Left lobe of liver (tissue), 2 donors: ENCODE data around the gene FAM24A. TPM values are rescaled to one million over a fixed set of nuclear protein-coding genes. Genes with fewer than 3 reads are reported as not detected.
A peak's percentile ranks its signal among the peaks of the same experiment; 100 is the strongest.
"Not testable (repeated sequence)": the region's sequence is repeated elsewhere in the genome, so short reads cannot be mapped to it uniquely, and the experiment has no call there.

Experiments used
- ATAC-seq: fragments of 200-7000 bp; cut with Tn5 transposase; one replicate; pipeline ENCODE4 v1.9.1; 2020; ENCODE audit warnings: mild to moderate bottlenecking, moderate library complexity
- DNase-seq: peaks from one replicate; pipeline ENCODE4 v3.0.0-alpha.2; 2020; ENCODE audit warnings: low spot score
- total RNA-seq: library from RNA; stranded (reverse); gene quantifications from one replicate; pipeline ENCODE4 v1.2.1, GENCODE V29; 2021
- donor health status: DM: no; HTN: no; CAD: no; lungs with moderate emphysema.
- donor health status: DM: no; HTN: yes; CAD: no.

Gene FAM24A
- total RNA-seq: not detected

DNA sequence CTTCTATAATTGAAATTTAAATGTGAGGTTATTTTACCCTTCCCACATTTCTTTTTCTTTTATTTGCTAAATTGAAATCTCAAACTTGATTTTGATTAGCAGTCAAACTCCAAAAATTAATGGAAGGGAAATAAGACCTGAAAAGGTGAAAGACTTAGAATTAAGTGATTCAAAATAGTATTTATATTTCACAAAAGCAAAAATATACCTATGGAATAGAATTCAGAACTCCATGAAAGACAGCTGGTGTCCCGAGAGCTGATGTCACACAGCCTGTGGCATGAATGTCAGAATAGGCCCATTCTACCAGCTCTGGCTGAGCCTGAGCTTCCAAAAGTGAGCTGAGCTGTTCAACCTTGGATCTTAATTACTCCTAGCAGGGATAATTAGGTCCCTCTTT lies at the start of gene FAM24A:
Gene FAM24A, plus strand, starts transcription at position 301 of the 400 bp plus-strand sequence. CDS start 1,025 bp downstream, outside the sequence.
- ATAC-seq (no peak), DNase-seq (no peak)

- DNase-seq: no peak
- ATAC-seq: no peak
Measured at GRCh38 chr10:122861711-122862161, 48.7 kb upstream of the FAM24A start.

DNA sequence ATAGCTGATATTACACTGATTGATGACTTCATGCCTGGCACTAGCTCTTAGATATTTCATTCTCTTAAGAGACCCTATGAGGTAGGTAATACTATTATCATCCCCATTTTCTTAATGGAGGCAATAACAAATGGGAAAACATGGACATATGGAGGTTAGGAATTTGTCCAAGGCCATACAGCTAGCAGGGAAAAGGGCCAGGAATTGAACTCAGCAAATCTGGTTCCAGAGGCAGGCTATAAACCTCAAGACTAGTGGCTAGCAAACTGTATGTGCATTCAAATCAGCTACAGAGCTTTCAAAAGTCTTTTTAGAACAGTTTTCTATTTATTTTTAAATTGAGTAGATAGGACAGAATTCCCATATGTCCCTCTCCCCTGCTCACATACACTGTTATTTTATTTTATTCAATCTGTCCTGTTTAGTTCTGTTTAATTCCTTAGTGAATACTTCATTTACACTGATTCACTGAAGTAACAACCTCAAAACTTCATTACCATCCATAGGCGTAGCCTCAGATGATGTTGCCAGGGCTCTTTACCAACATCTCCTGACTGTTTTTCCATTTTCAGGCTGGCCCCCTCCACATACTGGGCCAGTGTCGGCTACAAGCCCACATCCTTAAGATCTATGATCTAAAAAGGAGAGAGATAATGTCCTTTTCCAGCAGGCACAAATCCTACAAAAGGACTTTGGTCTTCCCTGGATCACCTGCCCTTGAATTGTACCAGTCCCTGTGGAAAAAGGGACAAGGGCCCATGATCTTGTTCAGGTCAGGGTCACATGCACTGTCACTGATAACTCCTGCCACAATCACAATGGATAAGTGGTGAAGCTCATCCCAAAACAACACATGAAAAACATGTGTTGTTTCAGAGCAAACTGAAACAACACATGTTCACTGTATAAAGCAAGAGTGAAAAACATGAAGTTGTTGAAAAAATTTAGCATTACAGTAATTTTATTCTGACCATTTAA lies 46.9 kb upstream of the FAM24A start:
- ATAC-seq (no peak), DNase-seq (no peak)

DNA sequence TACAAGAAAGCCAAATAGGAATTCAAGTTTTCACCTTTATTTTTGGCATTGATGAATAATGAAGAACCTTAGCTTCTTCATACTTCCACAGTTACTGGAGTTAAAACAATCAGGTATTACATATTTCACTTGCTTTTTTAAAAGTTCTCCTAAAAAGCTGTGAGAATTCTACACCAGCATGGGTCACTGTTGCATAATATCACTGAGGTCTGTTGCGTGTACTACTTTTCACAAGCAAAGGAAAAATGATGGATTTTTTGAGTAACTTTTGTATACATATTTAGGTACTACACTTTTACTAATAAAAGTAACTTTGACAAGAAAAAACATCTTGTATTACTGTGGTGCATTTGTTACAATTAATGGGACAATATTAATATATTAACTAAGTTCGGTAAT lies 46.2 kb upstream of the FAM24A start:
- DNase-seq (no peak), ATAC-seq (no peak)

DNA sequence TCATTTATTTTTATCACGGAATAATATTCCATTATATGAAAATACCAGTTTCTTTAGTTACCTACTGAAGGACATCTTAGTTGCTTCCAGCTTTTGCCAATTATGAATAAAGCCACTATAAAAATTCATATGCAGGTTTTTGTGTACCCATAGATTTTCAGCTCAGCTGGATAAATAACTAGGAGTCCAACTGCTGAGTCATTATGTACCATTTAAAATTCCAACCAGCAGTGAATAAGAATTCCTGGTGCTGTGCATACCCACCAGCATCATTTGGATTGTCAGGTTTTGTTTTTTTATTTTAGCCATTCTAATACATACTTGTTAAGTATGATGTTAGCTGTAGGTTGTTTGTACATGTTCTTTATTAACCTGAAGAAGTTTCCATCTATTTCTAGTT lies 45.5 kb upstream of the FAM24A start:
- ATAC-seq: no peak

DNA sequence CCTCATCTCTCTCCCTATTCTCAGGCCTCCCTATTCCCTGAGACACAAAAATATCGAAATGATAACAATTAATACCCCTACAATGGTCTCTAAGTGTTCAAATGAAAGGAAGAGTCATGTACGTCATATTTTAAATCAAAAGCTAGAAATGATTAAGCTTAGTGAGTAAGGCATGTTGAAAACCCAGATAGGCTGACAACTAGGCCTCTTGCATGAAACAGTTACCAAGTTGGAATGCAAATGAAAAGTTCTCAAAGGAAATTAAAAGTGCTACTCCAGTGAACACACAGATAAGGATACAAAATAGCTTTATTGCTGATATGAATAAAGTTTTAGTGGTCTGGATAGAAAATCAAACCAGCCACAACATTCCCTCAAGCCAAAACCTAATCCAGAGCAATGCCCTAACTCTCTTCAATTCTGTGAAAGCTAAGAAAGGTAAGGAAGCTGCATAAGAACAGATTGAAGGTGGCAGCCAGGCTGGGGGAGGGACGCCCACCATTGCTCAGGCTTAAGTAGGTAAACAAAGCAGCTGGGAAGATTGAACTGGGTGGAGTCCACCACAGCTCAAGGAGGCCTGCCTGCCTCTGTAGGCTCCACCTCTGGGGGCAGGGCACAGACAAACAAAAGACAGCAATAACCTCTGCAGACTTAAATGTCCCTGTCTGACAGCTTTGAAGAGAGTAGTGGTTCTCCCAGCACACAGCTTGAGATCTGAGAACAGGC lies 43.5 kb upstream of the FAM24A start:
- not testable (repeated sequence) for DNase-seq, ATAC-seq

More for the DNA sequence above, 45.5 kb upstream of the FAM24A start:
- no peak for DNase-seq

DNA sequence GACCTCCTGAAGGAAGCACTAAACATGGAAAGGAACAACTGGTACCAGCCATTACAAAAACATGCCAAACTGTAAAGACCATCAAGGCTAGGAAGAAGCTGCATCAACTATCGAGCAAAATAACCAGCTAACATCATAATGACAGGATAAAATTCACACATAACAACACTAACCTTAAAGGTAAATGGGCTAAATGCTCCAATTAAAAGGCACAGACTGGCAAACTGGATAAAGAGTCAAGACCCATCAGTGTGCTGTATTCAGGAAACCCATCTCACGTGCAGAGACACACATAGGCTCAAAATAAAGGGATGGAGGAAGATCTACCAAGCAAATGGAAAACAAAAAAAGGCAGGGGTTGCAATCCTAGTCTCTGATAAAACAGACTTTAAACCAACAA lies 41.6 kb upstream of the FAM24A start:
- not testable (repeated sequence) for ATAC-seq, DNase-seq

- not testable (repeated sequence) for ATAC-seq, DNase-seq
Measured at GRCh38 chr10:122871947-122872346, 38.5 kb upstream of the FAM24A start.

DNA sequence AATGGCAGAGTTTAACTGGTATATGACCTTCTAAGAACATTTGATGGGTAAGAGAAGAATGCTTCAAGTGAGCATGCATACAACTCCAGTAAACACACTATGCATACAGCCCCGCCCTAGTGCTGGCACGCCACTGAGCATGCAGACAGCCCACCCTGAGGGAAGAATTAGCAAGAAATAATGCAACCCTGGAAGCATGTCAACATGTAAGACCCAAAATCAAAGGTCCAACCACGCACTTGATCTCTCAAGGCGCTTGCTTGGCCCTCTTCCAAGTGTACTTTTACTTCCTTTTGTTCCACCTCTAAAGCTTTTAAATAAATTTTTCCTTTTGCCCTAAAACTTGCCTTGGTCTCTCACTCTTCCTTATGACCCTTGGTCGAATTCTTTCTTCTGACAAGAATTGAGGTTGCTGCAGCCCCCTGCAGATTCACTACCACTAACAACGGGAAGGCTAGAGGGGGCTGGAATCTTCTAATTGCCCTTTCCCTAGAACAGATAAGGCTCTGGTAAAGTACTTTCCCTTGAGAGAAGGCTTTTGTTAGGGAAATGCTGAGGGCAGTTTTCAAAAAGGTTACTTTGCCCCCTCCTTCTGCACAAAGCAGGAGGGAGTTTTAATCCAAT lies 34.5 kb upstream of the FAM24A start:
- DNase-seq (no peak), ATAC-seq (no peak)

DNA sequence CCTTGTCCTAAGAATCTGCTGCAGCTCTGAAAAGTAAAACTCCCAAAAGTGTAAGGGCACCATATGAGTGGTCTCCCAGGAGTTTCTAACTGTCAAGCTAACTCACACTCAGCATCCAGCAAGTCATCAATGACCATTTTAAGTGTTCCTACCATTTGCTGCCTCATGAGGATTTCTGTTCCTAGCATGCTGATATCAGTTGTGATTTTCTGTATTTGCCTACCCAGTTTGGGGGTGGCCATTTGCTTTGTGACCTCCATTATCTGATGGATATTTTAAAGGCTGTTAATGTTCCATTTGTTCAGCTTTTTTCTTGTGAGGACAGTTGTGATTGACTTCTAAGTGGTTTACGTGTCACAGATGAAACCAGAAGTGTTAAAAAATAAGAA lies 33.9 kb upstream of the FAM24A start:
- no peak for DNase-seq
- ATAC-seq: no peak

- DNase-seq (no peak), ATAC-seq (no peak)
Measured at GRCh38 chr10:122877264-122877663, 33.1 kb upstream of the FAM24A start.

DNA sequence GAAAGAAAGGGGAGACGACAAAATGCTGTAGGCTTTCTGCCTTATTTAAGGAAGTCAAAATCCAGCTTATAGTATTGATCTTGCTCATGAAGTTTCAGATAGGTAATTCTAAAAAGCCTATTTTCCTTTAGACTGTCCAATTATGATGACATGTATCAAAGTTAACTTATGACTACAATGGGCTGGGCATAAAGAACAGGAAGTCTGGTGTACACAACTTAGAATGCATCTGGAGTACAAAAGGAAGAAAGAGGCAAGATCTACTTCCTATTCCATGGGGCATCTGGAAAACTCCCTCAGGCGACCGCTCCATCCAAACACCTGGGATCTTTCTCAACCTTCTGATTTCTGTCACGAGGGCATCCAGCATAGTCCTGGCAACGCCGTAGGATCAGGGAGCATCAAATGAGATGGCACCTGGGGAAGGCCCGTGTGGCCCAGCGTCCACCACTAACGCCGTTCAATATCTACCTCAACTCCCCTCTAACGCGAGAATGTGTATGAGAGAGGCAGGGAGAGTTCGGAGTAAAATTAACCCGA lies 31.5 kb upstream of the FAM24A start:
- ATAC-seq (peak; percentile 8), DNase-seq (no peak)

GRCh38 chr10:122879339-122880273 lies 30.8 kb upstream of the FAM24A start, which contains the start of gene FAM24B:
TSS of gene FAM24B (minus strand) at chr10:122879581. CDS start at chr10:122850515, 29,066 bp downstream.
- peak; percentile 97 for ATAC-seq
- DNase-seq: peak; percentile 96

GRCh38 chr10:122882766-122883165 lies 27.6 kb upstream of the FAM24A start:
- ATAC-seq (no peak), DNase-seq (no peak)

DNA sequence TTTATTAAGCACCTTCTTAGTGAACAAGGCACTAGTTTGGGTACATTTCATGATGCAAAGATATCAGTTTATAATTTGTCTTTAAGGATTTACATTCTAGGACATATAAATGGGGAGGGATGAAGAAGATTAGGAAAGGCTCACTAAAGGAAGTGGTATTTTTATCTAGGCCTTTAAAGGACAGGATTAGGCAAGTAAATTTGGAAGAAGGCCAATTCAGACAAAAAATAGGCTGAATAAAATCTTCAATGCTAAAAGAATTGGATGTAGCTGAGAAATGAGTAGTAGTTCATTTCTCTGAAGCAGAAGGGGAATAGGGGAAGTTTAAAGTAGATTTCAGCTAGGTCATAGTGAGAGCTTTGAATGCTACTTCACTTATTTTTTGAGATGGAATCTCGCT lies 26.2 kb upstream of the FAM24A start:
- no peak for ATAC-seq
- DNase-seq: no peak

GRCh38 chr10:122894261-122894944 lies 16.0 kb upstream of the FAM24A start:
- ATAC-seq (no peak), DNase-seq (no peak)

DNA sequence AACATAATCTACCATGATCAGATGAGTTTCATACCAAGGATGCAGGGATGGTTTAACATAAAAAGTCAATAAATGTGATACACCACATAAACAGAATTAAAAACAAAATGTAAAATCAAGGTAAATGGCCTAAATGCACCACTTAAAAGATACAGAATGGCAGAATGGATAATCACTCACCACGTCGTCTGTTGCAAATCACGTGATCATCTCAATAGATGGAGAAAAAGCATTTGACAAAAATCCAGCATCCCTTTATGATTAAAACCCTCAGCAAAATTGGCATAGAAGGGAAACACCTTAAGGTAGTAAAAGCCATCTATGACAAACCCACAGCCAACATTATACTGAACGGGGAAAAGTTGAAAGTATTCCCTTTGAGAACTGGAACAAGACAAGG lies 6.5 kb upstream of the FAM24A start:
- not testable (repeated sequence) for DNase-seq, ATAC-seq

DNA sequence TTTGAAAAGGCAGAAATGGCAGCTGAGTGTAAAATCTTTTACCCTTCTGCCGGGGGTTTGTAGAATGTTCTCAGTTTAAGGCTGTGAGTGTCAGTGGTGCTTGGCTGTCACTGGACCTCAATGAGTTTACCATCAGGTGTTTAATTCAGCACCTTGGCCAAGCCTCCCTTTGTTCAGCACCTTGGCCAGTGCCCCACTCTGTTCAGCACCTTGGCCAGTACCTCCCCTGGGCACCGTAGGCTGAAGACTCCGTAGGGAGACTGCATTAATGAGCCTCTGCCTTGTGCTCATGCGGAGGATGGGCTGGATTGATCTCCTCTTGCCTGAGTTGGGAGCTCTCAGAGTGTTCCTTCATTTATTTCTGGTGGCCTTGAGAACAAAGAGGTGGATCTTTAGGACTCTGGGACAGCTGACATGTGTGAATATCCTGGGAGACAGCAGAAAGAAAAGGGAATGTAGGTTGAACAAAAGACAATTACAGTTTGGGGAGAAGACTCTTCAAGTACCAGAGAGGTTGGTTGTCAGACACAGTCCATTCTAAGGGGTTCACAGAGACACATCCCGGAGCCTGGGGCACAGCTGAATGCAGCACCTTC lies 1.6 kb downstream of the FAM24A start:
- no peak for DNase-seq

GRCh38 chr10:122915700-122916099 lies 5.3 kb downstream of the FAM24A start:
- ATAC-seq (no peak), DNase-seq (no peak)

More for the DNA sequence above, 1.6 kb downstream of the FAM24A start:
- ATAC-seq: peak; percentile 87
